HG03045 (cell line): ENCODE data around the gene CSHL1.
"Not testable (repeated sequence)": the region's sequence is repeated elsewhere in the genome, so short reads cannot be mapped to it uniquely, and the experiment has no call there.

Source experiments
- ATAC-seq: cut with Tn5 transposase; IDR thresholded peaks from one replicate; pipeline ENCODE4 v1.9.1; 2021; ENCODE audit warnings: mild to moderate bottlenecking, moderate library complexity; ENCODE audit not compliant: unreplicated experiment

CSHL1 gene

GRCh38 chr17:63892316-63893037, 18.6 kb downstream of the CSHL1 start:
- not testable (repeated sequence) for ATAC-seq

- not testable (repeated sequence) for ATAC-seq
Measured at GRCh38 chr17:63889026-63889848, 21.8 kb downstream of the CSHL1 start.

- ATAC-seq = not testable (repeated sequence)
Measured at GRCh38 chr17:63885119-63885518, 25.9 kb downstream of the CSHL1 start.

- ATAC-seq = not testable (repeated sequence)
Measured at GRCh38 chr17:63882626-63883126, 28.4 kb downstream of the CSHL1 start.

- no peak for ATAC-seq
Measured at GRCh38 chr17:63881935-63882601, 29.0 kb downstream of the CSHL1 start, which contains the start of gene GH2. Gene GH2, minus strand, starts transcription at chr17:63881944. Its CDS starts 143 bp downstream, at chr17:63881801.

GRCh38 chr17:63881337-63881736, 29.7 kb downstream of the CSHL1 start:
- ATAC-seq = not testable (repeated sequence)

- ATAC-seq = no peak
Measured at GRCh38 chr17:63880706-63881105, 30.4 kb downstream of the CSHL1 start.

GRCh38 chr17:63878413-63878812, 32.6 kb downstream of the CSHL1 start:
- ATAC-seq = not testable (repeated sequence)

GRCh38 chr17:63874693-63875092, 36.4 kb downstream of the CSHL1 start:
- ATAC-seq = not testable (repeated sequence)

GRCh38 chr17:63874061-63874626, 36.9 kb downstream of the CSHL1 start:
- not testable (repeated sequence) for ATAC-seq

GRCh38 chr17:63873577-63873976, 37.5 kb downstream of the CSHL1 start, which contains the start of gene CSH2:
Gene CSH2, minus strand, starts transcription at chr17:63873677. Its CDS starts 63 bp downstream, at chr17:63873614.
- not testable (repeated sequence) for ATAC-seq

GRCh38 chr17:63871646-63872365, 39.3 kb downstream of the CSHL1 start:
- not testable (repeated sequence) for ATAC-seq

GRCh38 chr17:63870292-63870665, 40.8 kb downstream of the CSHL1 start:
- ATAC-seq = not testable (repeated sequence)

GRCh38 chr17:63869491-63870291, 41.4 kb downstream of the CSHL1 start:
- not testable (repeated sequence) for ATAC-seq

GRCh38 chr17:63866625-63867024, 44.4 kb downstream of the CSHL1 start:
- ATAC-seq = not testable (repeated sequence)
